DOHH2 (cell line): Measurements from ENCODE around the gene TICAM1.
A peak's percentile ranks its signal among the peaks of the same experiment; 100 is the strongest.
"Not testable (repeated sequence)": the region's sequence is repeated elsewhere in the genome, so short reads cannot be mapped to it uniquely, and the experiment has no call there.

ENCODE experiments used
- H3F3A ChIP-seq: fragments of 200-600 bp; sonication (generic), shearing (Covaris generic); 2 replicates; pipeline ENCODE4 v1.6.0; 2016; ENCODE audit warnings: antibody characterized with exemption, mild to moderate bottlenecking; ENCODE audit not compliant: control insufficient read depth, insufficient read depth
- H3K27ac ChIP-seq: fragments of 200-600 bp; sonication (generic); 2 replicates; pipeline ENCODE4 v1.5.1; 2014; ENCODE audit warnings: low read depth, mild to moderate bottlenecking, low read length, moderate library complexity
- H3K27me3 ChIP-seq: fragments of 200-600 bp; sonication (generic); 2 replicates; pipeline ENCODE4 v1.6.1; 2014; ENCODE audit warnings: mild to moderate bottlenecking, low read length, mixed read lengths; ENCODE audit not compliant: control insufficient read depth
- H3K36me3 ChIP-seq: fragments of 200-600 bp; sonication (generic); 2 replicates; pipeline ENCODE4 v1.6.1; 2014; ENCODE audit warnings: mild to moderate bottlenecking, low read length, moderate library complexity, mixed read lengths; ENCODE audit not compliant: control insufficient read depth
- H3K4me1 ChIP-seq: fragments of 200-600 bp; sonication (generic); 2 replicates; pipeline ENCODE4 v1.6.1; 2014; ENCODE audit warnings: mild to moderate bottlenecking, low read length, mixed read lengths; ENCODE audit not compliant: control insufficient read depth
- H3K4me2 ChIP-seq: fragments of 200-600 bp; sonication (generic); 2 replicates; pipeline ENCODE4 v1.6.0; 2014; ENCODE audit warnings: mild to moderate bottlenecking, low read length, moderate library complexity
- H3K4me3 ChIP-seq: fragments of 200-600 bp; sonication (generic); 2 replicates; pipeline ENCODE4 v1.5.1; 2014; ENCODE audit warnings: mild to moderate bottlenecking, low read length, mixed read lengths
- H3K79me2 ChIP-seq: fragments of 200-600 bp; sonication (generic); 2 replicates; pipeline ENCODE4 v1.6.1; 2014; ENCODE audit warnings: mild to moderate bottlenecking, low read length, mixed read lengths; ENCODE audit not compliant: control insufficient read depth
- H3K9me2 ChIP-seq: fragments of 200-600 bp; sonication (generic); replicated peaks from 2 replicates; pipeline ENCODE4 v1.6.1; 2014; ENCODE audit warnings: mild to moderate bottlenecking, low read length, mixed read lengths; ENCODE audit not compliant: control insufficient read depth
- H3K9me3 ChIP-seq: fragments of 200-600 bp; sonication (generic); 2 replicates; pipeline ENCODE4 v1.6.1; 2014; ENCODE audit warnings: antibody characterized with exemption, low read length, mixed read lengths; ENCODE audit not compliant: control insufficient read depth, insufficient read depth
- H4K20me1 ChIP-seq: fragments of 200-600 bp; sonication (generic); 2 replicates; pipeline ENCODE4 v1.6.0; 2014; ENCODE audit warnings: low read depth, mild to moderate bottlenecking, antibody characterized with exemption, low read length, moderate library complexity; ENCODE audit not compliant: control insufficient read depth, insufficient read depth
- CTCF ChIP-seq: fragments of 200-600 bp; sonication (generic); IDR thresholded peaks from one replicate; pipeline ENCODE4 v1.5.1; 2014; ENCODE audit warnings: antibody characterized with exemption, mild to moderate bottlenecking, low read depth, low read length; ENCODE audit not compliant: poor library complexity, severe bottlenecking
- EZH2phosphoT487 ChIP-seq: fragments of 200-600 bp; sonication (generic); IDR thresholded peaks from 2 replicates; pipeline ENCODE4 v1.6.1; 2017; ENCODE audit warnings: borderline replicate concordance, mild to moderate bottlenecking, antibody characterized with exemption, low read length, moderate library complexity, mixed read lengths

Gene TICAM1

GRCh38 chr19:4866595-4867424 is 35.3 kb upstream of the TICAM1 start:
- Histone ChIP-seq H3K36me3 (peaks cover 36% of the 10 kb centered on the region), H3K9me3 (no peaks in the 10 kb centered on the region), H3K27ac (peak overlapping the region; percentile 75), H3K4me3 (peak overlapping the region; percentile 98), H3K27me3 (no peaks in the 10 kb centered on the region), H3K4me2 (peak overlapping the region; percentile 97), H3F3A (peaks cover 11% of the 10 kb centered on the region), H3K79me2 (peaks cover 49% of the 10 kb centered on the region), H3K9me2 (no peaks in the 10 kb centered on the region), H4K20me1 (no peaks in the 10 kb centered on the region), H3K4me1 (peaks cover 72% of the 10 kb centered on the region)
- TF ChIP-seq EZH2phosphoT487 (no peak), CTCF (no peak)

GRCh38 chr19:4861147-4861546 is 29.6 kb upstream of the TICAM1 start:
- Histone ChIP-seq H3K79me2 (peaks cover 51% of the 10 kb centered on the region), H3K36me3 (peaks cover 72% of the 10 kb centered on the region)

GRCh38 chr19:4859697-4860096 is 28.2 kb upstream of the TICAM1 start:
- Histone ChIP-seq H3K9me2 (no peaks in the 10 kb centered on the region), H3K9me3 (no peaks in the 10 kb centered on the region), H3K27me3 (no peaks in the 10 kb centered on the region), H3K27ac (peak overlapping the region; percentile 8; the same call in 1 of the 2 replicates), H3K79me2 (peaks cover 36% of the 10 kb centered on the region), H4K20me1 (no peaks in the 10 kb centered on the region), H3K4me1 (peaks cover 76% of the 10 kb centered on the region), H3K4me3 (no peak overlapping the region), H3F3A (peaks cover 10% of the 10 kb centered on the region), H3K4me2 (peak overlapping the region; percentile 5; the same call in 1 of the 2 replicates), H3K36me3 (peaks cover 78% of the 10 kb centered on the region)
- TF ChIP-seq EZH2phosphoT487 (no peak), CTCF (no peak)

More at GRCh38 chr19:4861147-4861546, 29.6 kb upstream of the TICAM1 start:
- H3K27ac ChIP-seq: peak overlapping the region; percentile 88; the same call in 1 of the 2 replicates
- H4K20me1 ChIP-seq: no peaks in the 10 kb centered on the region
- TF ChIP-seq EZH2phosphoT487 (no peak), CTCF (no peak)
- no peak overlapping the region for H3K4me3 ChIP-seq
- H3K4me1 ChIP-seq: peaks cover 75% of the 10 kb centered on the region
- no peak overlapping the region for H3K4me2 ChIP-seq
- H3K27me3 ChIP-seq: no peaks in the 10 kb centered on the region
- H3K9me3 ChIP-seq: no peaks in the 10 kb centered on the region
- no peaks in the 10 kb centered on the region for H3K9me2 ChIP-seq
- H3F3A ChIP-seq: peaks cover 11% of the 10 kb centered on the region

GRCh38 chr19:4856468-4856867 is 25.0 kb upstream of the TICAM1 start:
- Histone ChIP-seq H3K36me3 (peaks cover 75% of the 10 kb centered on the region), H3K4me1 (peaks cover 75% of the 10 kb centered on the region), H3K79me2 (peaks cover 12% of the 10 kb centered on the region)
- H3K9me3 ChIP-seq, H3K27ac ChIP-seq, H4K20me1 ChIP-seq, H3K9me2 ChIP-seq, H3K4me2 ChIP-seq, H3K4me3 ChIP-seq, H3F3A ChIP-seq, H3K27me3 ChIP-seq: not testable (repeated sequence)

DNA sequence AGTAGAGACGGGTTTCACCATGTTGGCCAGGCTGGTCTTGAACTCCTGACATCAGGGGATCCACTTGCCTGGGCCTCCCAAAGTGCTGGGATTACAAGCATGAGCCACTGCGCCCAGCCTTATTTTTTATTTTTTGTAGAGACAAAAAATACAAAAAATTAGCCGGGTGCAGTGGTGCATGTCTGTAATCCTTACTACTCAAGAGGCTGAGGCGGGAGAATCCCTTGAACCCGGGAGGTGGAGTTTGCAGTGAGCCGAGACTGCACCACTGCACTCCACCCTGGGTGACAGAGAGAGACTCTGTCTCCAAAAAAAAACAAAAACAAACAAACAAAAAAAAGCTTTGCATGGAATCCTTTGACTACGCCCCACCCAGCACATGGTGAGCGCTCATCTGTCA is 22.0 kb upstream of the TICAM1 start:
- H3K27me3 ChIP-seq, H3K4me2 ChIP-seq, H4K20me1 ChIP-seq, H3K4me3 ChIP-seq, H3K79me2 ChIP-seq, H3K9me2 ChIP-seq, H3K9me3 ChIP-seq, H3K27ac ChIP-seq: not testable (repeated sequence)
- Histone ChIP-seq H3K36me3 (peaks cover 63% of the 10 kb centered on the region), H3K4me1 (peaks cover 77% of the 10 kb centered on the region), H3F3A (peaks cover 24% of the 10 kb centered on the region)
